Activated CD4-positive, alpha-beta memory T cell treated with anti-CD3 and anti-CD28 coated beads for 36 hours (primary cell): ENCODE measurements around the gene NTN3. TPM values are rescaled to one million over a fixed set of nuclear protein-coding genes. Genes with fewer than 3 reads are reported as not detected.

ENCODE experiments used
- CTCF ChIA-PET: fragments of 350-600 bp; sonication (Branson Sonifier 250); formaldehyde crosslinking; loops from one replicate; lab custom pipeline; 2021; ENCODE audit warnings: antibody characterized with exemption, inconsistent platforms; lab: Charles Lee
- POLR2A ChIA-PET: fragments of 350-600 bp; sonication (Branson Sonifier 250); formaldehyde crosslinking; loops from one replicate; lab custom pipeline; 2021; ENCODE audit warnings: antibody characterized with exemption; lab: Charles Lee
- DNase-seq: peaks from one replicate; pipeline ENCODE4 v3.0.0-alpha.2; 2020
- H3K27ac Mint-ChIP-seq: one replicate; pipeline ENCODE4 v1.8.0; 2021; ENCODE audit warnings: mixed read lengths
- H3K27me3 Mint-ChIP-seq: one replicate; pipeline ENCODE4 v1.8.0; 2021; ENCODE audit warnings: mixed read lengths
- H3K36me3 Mint-ChIP-seq: one replicate; pipeline ENCODE4 v1.8.0; 2021; ENCODE audit warnings: mixed read lengths
- H3K4me1 Mint-ChIP-seq: one replicate; pipeline ENCODE4 v1.8.0; 2021; ENCODE audit warnings: low read depth, mixed read lengths
- H3K4me3 Mint-ChIP-seq: one replicate; pipeline ENCODE4 v1.8.0; 2021; ENCODE audit warnings: mild to moderate bottlenecking, mixed read lengths
- H3K9me3 Mint-ChIP-seq: one replicate; pipeline ENCODE4 v1.8.0; 2021; ENCODE audit warnings: mixed read lengths
- intact Hi-C: fragments of 100-400 bp; cut with micrococcal nuclease; formaldehyde crosslinking; loops from one replicate; pipeline ENCODE4 v1.15.1; 2023
- total RNA-seq, 2 experiments: library from RNA; stranded (reverse); gene quantifications; one replicate each; pipeline ENCODE4 v1.2.3, GENCODE V29; 2021

Gene NTN3
- total RNA-seq, 2 experiments from 2014 or later: not detected

DNA sequence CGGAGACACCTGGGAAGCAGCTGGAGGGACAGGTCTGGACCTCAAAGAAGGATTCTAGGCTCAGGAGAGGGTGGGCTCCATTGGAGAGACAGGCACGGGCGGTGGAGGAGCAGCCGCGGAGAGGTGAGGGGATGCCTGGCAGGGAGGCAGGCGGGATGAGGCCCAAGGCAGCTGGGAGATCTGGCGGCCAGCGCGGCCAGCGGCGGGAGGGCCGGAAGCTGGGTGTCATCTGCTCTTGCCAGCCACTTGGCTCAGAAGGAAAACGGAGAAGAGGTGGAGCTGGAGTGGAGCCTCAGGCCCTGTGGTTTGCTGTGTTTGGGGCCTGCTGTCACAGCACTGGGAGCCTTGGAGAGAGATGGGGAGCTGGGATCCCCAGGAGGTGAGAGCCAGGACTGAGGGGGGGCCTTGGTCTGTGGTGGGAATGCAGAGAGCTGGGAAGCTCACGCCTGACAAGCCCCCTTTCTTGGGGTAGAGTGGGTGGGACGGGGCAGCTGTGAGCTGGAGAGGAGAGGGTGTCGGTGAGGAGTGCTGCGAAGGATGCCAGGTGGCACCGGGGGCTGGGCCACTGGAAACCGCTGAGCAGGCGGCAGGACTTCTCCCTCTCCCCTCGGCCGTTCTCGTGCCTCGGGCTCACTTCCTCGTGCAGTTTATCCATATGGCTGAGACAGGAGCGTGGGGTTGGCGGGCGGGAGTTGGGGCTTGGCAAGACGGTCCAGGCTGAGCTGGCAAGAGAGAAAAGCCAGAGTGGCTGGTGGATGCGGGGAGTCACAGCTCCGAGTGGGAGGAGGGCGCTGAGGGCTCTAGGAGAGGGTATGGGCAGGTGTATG, 11.8 kb downstream of the NTN3 start:
- intact Hi-C loops: no loop called here
- Mint-ChIP-seq H3K36me3 (no peaks in the 10 kb centered on the region), H3K4me1 (peaks cover 13% of the 10 kb centered on the region), H3K27me3 (no peaks in the 10 kb centered on the region), H3K4me3 (no peak overlapping the region), H3K27ac (no peak overlapping the region), H3K9me3 (no peaks in the 10 kb centered on the region)
- no peak for DNase-seq
- ChIA-PET CTCF (interaction anchor here (0.6 to 1.0 kb wide), 2 partner anchors 18 to 232 kb away, joined by 3 to 4 read pairs; no protein-coding TSS in a partner anchor), POLR2A (no interaction called here)

DNA sequence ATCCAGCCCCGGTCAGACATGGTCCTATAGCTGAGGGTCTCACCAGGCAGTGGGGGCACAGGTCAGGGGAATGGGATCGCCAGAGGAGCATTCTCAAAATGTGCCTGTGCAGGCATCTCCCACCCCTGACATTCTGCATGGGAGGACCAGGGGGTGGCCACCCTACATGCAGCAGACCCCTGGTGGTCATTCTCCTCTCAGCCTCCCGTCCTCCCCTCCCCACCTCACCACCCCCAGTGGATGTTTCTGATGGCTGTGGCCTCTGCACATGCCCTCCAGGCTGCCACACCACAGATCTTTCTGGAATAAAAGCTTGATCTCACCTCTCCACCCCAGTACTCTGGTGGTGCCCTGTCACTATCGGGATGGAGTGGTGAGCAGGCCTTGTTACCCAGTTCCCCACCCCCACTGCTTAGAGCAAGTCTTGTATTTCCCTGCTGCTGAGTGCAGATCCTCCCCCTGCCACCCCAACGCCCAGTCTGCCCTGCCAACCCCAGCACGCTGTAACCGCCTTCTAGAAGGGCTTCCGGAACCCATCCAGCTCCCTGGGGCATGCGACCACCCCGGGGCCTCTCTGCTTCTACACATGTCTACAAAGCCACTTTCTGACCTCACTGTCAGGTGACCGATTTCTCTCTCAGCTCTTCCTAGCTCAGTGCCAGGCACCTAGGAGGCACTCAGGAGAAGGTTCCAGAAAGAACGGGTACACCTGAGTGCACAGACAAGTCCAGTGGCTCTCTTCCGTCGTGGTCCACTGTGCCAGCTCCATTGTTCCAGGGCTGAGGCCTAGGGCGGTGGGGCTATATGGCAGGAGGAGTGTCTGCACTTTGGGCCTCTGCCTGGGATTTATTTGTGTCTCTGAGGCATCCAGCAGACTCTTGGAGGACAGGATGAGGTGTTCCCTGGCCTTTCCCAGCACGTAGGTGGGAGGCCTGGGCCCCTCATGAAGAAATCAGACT, 13.1 kb downstream of the NTN3 start:
- CTCF ChIA-PET: interaction anchor here (1.4 kb wide), 1 partner anchor 17 kb away, joined by 3 read pairs; no protein-coding TSS in a partner anchor
- Mint-ChIP-seq H3K27me3 (no peaks in the 10 kb centered on the region), H3K4me3 (no peak overlapping the region), H3K4me1 (peaks cover 13% of the 10 kb centered on the region), H3K27ac (no peak overlapping the region), H3K9me3 (no peaks in the 10 kb centered on the region), H3K36me3 (no peaks in the 10 kb centered on the region)
- no peak for DNase-seq
- intact Hi-C loops: no loop called here
- POLR2A ChIA-PET: no interaction called here

DNA sequence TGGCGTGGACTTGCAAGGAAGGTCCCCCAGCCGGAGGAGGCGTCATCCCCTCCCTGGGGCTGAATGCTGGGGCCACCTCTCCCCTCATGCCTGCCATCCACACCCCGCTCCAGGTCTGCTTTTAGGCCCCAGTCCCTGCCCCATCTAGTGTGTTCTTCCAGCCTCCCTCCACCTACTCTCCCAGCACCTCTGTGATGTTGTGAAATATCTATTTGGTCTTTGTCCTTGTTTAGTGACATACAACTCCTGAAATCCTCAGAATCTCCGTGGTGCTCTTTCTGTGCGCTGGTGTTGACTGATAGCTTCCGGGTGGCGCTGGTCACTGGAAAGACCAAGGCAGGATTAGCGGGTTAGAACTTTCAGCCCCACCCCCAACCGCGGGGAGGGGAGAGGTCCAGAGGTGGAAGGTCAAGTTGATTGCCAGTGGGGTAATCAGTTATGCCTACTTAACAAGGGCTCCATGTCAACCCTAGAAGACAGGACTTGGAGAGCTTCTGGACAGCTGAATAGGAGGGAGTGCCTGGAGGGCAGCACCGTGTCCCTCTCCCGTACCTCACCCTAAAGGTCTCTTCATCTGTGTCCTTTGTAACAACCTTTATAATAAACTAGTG, 13.9 kb downstream of the NTN3 start:
- H3K27me3 Mint-ChIP-seq: no peaks in the 10 kb centered on the region
- H3K9me3 Mint-ChIP-seq: no peaks in the 10 kb centered on the region
- ChIA-PET POLR2A (interaction anchor here (1.0 kb wide), 1 partner anchor 24 kb away, joined by 3 read pairs; no protein-coding TSS in a partner anchor), CTCF (interaction anchor here (1.4 kb wide), 1 partner anchor 16 kb away, joined by 3 read pairs; no protein-coding TSS in a partner anchor)
- no peaks in the 10 kb centered on the region for H3K36me3 Mint-ChIP-seq
- intact Hi-C loops: no loop called here
- H3K4me3 Mint-ChIP-seq: no peak overlapping the region
- DNase-seq: no peak
- H3K4me1 Mint-ChIP-seq: peaks cover 13% of the 10 kb centered on the region
- no peak overlapping the region for H3K27ac Mint-ChIP-seq

DNA sequence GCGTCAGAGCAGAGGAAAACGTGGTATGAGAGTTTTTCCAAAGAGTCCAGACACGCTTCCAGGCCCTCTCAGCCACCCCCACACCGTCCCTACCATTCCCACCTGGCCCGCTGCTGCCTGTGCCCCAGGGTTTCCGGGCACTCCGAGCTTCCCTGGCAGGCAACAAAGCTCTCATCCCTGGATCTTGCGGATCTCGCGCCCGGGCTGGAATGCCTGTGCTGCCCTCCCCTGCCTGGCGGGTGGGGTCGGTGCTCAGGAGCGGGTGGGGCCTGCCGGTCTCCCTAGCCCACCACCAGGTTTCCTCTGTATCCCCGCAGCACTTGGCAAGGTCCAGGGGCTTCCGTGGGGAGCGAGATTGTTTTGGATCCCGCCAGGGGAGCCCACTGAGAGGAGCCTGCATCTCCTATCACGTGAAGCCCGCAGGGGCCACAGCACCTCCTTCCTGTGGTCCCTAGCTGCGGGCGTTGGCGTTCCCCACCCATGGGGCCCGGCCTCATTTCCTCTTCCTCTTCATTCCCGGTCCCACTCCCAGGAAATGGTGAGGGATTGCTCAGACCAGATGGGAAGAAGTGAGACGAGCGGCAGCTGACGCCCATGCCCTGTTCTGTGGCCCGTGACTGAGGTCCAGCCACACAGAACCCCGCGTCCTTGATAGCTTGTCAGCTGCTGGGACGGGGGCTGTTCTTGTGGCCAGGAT, 14.9 kb downstream of the NTN3 start:
- H3K36me3 Mint-ChIP-seq: no peaks in the 10 kb centered on the region
- no peak overlapping the region for H3K4me3 Mint-ChIP-seq
- no peak for DNase-seq
- no peaks in the 10 kb centered on the region for H3K9me3 Mint-ChIP-seq
- intact Hi-C loops: loop anchor here (2.0 kb wide), 1 partner anchor 53 kb away; no protein-coding TSS in a partner anchor
- no peaks in the 10 kb centered on the region for H3K27me3 Mint-ChIP-seq
- peaks cover 13% of the 10 kb centered on the region for H3K4me1 Mint-ChIP-seq
- H3K27ac Mint-ChIP-seq: no peak overlapping the region
- CTCF ChIA-PET: interaction anchor here (1.4 to 2.4 kb wide), 3 partner anchors 11 to 15 kb away, joined by 3 to 14 read pairs (median 8); partner anchors contain the start of gene TBC1D24
- POLR2A ChIA-PET: interaction anchor here (1.0 kb wide), 1 partner anchor 25 kb away, joined by 3 read pairs; no protein-coding TSS in a partner anchor

DNA sequence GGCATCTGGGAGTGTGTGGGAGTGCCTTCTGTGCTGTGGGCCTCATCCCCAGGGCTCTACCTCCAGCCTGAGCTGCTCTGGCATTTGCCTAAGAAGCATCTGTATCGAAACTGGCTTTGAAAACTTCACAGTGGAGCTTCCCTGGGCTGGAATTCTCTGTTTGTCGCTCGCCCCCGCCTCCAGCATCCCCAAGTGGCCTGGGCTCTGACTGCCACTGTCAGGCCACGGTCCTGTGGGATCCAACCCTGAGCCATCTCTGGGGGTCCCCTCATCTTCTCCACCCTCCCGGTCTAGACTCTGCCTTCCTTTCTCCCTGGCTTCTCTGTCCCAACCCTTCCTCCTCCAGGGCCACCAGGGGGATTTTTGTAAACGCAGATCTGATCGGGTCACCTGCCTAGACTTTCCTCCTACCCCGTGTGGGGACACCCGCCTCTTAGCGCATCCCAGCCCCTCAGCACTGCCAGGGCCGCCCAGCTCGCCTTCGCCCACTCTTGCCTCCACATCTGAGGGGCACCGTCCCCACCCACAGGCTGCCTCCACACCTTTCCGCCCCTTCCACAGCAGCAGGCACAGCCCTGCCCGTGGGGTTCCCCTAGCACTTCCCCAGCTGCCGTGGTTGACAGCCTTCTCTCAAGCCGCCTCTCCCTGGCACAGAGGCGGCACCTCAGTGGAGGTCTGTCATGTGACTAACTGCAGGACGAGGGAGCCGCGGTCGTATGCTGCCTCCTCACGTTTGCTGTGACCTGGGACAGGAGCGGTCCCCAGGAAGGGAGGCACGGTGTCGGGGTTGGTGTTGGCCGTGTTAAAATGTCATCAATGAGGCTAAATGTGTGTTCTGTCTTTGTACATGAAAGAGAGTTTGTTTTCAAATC, 15.8 kb downstream of the NTN3 start:
- peak overlapping the region; percentile 38 for H3K27ac Mint-ChIP-seq
- DNase-seq: peak; percentile 89
- CTCF ChIA-PET: interaction anchor here (0.7 to 2.4 kb wide), 5 partner anchors 12 to 144 kb away, joined by 3 to 14 read pairs (median 3); partner anchors contain the start of genes TBC1D24 and TEDC2
- no peaks in the 10 kb centered on the region for H3K36me3 Mint-ChIP-seq
- intact Hi-C loops: loop anchor here (1.0 to 2.0 kb wide), 2 partner anchors 54 to 147 kb away; partner anchors contain the start of gene ABCA3
- peak overlapping the region; percentile 41 for H3K4me3 Mint-ChIP-seq
- H3K4me1 Mint-ChIP-seq: peaks cover 13% of the 10 kb centered on the region
- H3K9me3 Mint-ChIP-seq: no peaks in the 10 kb centered on the region
- no peaks in the 10 kb centered on the region for H3K27me3 Mint-ChIP-seq
- POLR2A ChIA-PET: no interaction called here

DNA sequence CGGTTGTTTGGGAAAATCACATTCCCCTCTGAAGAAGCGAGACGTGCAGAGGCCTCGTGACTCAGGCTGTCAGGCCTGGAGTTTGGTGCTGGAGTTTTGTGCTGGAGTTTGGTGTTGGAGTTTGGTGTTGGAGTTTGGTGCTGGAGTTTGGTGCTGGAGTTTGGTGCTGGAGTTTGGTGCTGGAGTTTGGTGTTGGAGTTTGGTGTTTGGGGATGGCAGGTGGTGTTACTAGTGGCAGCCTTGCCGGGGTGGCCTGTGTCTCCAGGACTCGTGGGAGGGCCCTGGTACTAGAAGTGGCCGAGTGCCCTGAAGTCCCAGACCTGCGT, 16.4 kb downstream of the NTN3 start:
- H3K4me3 Mint-ChIP-seq: peak overlapping the region; percentile 41
- peaks cover 13% of the 10 kb centered on the region for H3K4me1 Mint-ChIP-seq
- H3K27me3 Mint-ChIP-seq: no peaks in the 10 kb centered on the region
- no peaks in the 10 kb centered on the region for H3K36me3 Mint-ChIP-seq
- DNase-seq: no peak
- CTCF ChIA-PET: interaction anchor here (0.9 to 2.4 kb wide), 4 partner anchors 13 to 236 kb away, joined by 3 to 14 read pairs (median 6); partner anchors contain the start of genes ECI1, TBC1D24 and TEDC2
- intact Hi-C loops: loop anchor here (1.0 to 2.0 kb wide), 2 partner anchors 55 to 147 kb away; partner anchors contain the start of gene ABCA3
- POLR2A ChIA-PET: no interaction called here
- peak overlapping the region; percentile 38 for H3K27ac Mint-ChIP-seq
- H3K9me3 Mint-ChIP-seq: no peaks in the 10 kb centered on the region

DNA sequence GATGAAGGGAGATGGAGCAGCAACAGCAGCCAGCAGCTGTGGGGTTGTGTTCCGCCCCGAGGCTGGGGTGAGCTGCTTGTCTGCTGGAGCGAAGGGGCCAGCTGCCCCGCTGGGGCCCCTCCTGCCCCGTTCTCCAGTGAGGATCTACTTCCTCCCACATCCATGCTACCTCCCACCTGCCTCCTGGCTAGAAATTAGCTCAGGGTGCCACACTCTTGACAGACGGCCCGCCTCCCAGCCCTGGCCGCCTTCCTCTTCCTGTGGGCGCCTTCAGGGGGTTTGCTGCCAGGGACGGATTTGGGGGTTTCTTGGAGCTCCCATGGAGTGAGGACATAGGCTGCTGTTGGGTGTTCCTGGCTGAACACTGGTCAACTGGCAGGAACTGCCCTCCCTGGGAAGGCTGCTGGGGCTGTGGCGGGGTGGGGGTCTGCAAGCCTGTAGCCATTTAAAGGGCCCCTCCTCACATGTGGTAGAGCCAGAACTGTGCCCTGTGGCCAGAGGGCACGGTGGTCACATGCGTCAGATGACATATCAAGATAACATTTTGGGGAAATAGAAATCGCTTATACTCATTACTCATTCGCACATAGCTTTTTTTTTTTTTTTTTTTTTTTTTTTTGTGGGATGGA, 16.9 kb downstream of the NTN3 start:
- H3K4me3 Mint-ChIP-seq: no peak overlapping the region
- H3K36me3 Mint-ChIP-seq: no peaks in the 10 kb centered on the region
- no peaks in the 10 kb centered on the region for H3K27me3 Mint-ChIP-seq
- no peaks in the 10 kb centered on the region for H3K9me3 Mint-ChIP-seq
- ChIA-PET POLR2A (no interaction called here), CTCF (interaction anchor here (0.9 to 2.4 kb wide), 3 partner anchors 13 to 236 kb away, joined by 3 to 14 read pairs (median 8); partner anchors contain the start of genes ECI1 and TBC1D24)
- no peak for DNase-seq
- no peak overlapping the region for H3K27ac Mint-ChIP-seq
- intact Hi-C loops: loop anchor here (1.0 to 2.0 kb wide), 2 partner anchors 55 to 148 kb away; partner anchors contain the start of gene ABCA3
- H3K4me1 Mint-ChIP-seq: peaks cover 13% of the 10 kb centered on the region

DNA sequence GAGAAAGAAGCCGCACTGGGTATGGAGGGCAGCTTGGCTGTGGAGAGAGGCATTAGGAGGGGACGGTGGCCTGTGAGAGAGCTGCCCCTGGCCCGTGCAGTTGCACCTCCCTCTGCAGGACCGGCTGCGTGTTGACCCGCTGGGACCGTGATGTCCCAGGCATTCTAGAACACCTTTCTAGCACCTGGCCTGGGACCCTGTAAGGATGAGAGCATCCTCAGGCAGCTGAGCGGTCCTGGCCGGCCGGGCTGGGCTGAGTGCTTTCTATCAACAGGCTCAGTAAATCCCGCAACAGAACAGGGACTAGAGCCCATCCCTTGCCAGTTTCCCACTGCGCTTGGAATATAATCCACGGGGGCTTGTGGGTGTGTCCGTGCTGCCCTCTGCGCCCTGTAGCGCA, 18.5 kb downstream of the NTN3 start:
- DNase-seq: no peak
- ChIA-PET CTCF (no interaction called here), POLR2A (no interaction called here)
- Mint-ChIP-seq H3K4me3 (no peak overlapping the region), H3K27ac (no peak overlapping the region), H3K4me1 (peaks cover 13% of the 10 kb centered on the region), H3K27me3 (no peaks in the 10 kb centered on the region), H3K9me3 (no peaks in the 10 kb centered on the region), H3K36me3 (no peaks in the 10 kb centered on the region)
- intact Hi-C loops: no loop called here

DNA sequence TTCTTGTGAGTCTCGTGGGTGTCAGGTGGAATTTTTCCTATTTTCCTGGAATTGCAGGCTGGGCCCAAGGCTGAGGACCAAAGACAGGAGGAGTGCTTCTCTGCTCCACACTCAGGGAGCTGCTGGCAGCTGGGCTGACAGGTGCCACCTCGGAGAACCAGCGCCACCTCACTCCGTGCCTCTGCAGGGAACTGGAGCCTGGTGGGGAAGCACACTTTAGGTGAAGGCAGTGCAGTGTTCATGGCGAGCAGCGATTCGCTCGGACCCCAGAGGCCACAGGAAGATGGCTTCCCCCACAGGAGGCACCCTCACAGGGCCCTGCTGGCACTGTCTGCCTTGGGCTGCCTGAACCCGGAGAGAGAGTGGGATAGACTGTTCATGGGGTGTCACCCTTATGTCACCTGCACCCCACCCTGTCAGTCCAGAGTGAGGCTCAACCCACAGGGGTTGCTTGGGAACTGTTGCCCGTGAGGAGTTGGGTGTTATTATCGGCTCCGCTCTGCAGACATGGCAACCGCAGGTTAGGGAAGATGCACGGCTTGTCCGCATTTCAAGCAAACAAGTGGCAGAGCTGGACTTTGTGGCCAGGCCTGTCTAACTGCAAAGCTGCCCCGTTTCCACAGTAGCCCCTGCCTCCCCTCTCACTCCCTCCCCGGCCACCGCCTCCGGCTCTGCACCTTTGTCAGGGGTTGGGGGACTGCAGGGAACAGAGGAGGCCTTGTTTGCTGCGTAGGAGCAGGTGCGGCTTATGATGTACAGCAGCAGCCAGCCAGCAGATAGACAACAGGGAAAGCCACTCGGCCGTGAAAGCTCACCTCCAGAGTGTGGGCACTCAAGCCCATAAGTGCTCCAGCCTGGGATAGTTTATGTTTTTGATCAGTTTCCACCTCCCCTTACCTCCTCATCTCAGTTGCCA, 19.4 kb downstream of the NTN3 start:
- Mint-ChIP-seq H3K4me3 (no peak overlapping the region), H3K27ac (no peak overlapping the region), H3K36me3 (no peaks in the 10 kb centered on the region), H3K9me3 (no peaks in the 10 kb centered on the region), H3K4me1 (peaks cover 13% of the 10 kb centered on the region), H3K27me3 (no peaks in the 10 kb centered on the region)
- ChIA-PET POLR2A (no interaction called here), CTCF (no interaction called here)
- intact Hi-C loops: no loop called here
- DNase-seq: no peak
